ENCODE measurements around the gene CCDC171.

GRCh38 chr9:15606643-15607472 is 54.0 kb downstream of the CCDC171 start:
- TF ChIP-seq CTCF (IDR thresholded peaks at IDR 0.05; ENCODE audit: poor library complexity) (peak; percentile 78), EZH2phosphoT487 (IDR thresholded peaks at IDR 0.05; ENCODE audit: low read depth, severe bottlenecking, unreplicated experiment) (no peak), EZH2 (IDR thresholded peaks at IDR 0.05; ENCODE audit: borderline replicate concordance) (no peak)

Data from hepatocyte (in vitro differentiated cells).